LNCaP clone FGC (cell line): ENCODE data around the gene RSAD2.
A peak's percentile ranks its signal among the peaks of the same experiment; 100 is the strongest.

Experiments used
- DNase-seq: peaks from one replicate; pipeline ENCODE4 v3.0.0-alpha.2; 2011; ENCODE audit warnings: low read depth
- H3K4me3 ChIP-seq: 2 replicates; pipeline ENCODE4 v1.5.1; 2011; ENCODE audit warnings: mild to moderate bottlenecking, low read depth, low read length, control low read depth
- CTCF ChIP-seq: IDR thresholded peaks from 2 replicates; pipeline ENCODE4 v1.5.1; 2012; ENCODE audit warnings: mild to moderate bottlenecking; ENCODE audit not compliant: control insufficient read depth, insufficient read depth; ENCODE audit errors: extremely low read depth

The RSAD2 gene

GRCh38 chr2:6917761-6918421 is 40.3 kb downstream of the RSAD2 start:
- peak overlapping the region; percentile 52 for H3K4me3 ChIP-seq
- no peak; the same call in 1 of the 2 replicates for TF ChIP-seq CTCF
- no peak for DNase-seq

DNA sequence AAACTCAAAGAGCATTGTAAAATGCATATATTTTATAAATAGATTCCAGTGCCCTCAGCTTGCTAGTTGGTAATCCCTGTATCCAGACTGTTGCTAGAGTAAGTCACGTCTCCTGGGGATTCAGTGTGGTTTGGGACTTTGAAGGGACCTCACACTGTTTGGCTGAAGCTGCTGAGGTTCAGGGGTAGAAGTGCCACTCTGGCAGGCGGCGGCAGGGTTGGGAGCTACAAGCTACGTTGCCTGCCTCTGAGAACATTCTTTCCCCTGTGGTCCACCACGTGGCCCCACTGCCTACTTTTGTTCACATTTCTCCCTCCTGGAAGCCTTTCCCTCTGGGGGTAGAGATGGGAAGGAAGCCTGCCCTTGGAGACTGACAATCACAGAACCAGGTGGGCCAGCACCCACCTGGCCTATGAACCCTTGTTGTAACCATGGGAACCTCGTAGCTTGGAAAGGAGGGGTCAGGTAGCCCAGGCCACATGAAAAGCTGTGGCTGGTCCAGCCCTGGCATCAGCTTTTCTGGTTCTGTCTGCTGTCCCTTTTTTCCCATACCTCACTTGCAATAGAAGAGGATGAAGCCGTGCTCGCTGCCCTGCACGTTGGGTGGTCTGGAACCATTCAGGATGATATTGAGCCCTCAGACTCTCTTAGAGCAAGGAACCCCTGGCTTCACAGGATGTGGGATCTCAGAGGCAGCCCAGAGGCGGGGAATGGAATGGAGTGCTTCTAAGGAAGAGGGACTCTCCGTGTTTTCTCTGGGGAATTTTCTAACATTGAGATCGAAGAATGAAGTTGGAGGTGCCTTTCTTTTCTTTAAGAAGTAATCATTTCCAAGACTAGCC is 42.5 kb downstream of the RSAD2 start:
- no peak for DNase-seq
- no peak for TF ChIP-seq CTCF
- no peak overlapping the region for H3K4me3 ChIP-seq

DNA sequence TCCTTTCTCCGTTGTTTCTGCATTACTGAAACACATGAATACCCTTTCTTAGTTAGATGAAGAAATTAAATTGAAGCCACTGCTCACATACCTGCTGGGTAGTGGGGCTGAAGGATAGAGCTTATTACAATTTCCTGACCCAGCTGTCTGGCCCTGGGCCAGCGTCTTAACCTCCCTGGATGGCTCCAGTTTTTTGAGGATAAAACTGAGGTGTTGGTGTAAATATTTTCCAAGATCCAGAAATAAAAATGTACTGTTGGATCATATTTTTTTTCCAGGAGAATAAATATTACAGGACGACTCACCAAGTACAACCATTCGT is 43.1 kb downstream of the RSAD2 start:
- DNase-seq: no peak
- no peak overlapping the region for H3K4me3 ChIP-seq
- no peak for TF ChIP-seq CTCF

DNA sequence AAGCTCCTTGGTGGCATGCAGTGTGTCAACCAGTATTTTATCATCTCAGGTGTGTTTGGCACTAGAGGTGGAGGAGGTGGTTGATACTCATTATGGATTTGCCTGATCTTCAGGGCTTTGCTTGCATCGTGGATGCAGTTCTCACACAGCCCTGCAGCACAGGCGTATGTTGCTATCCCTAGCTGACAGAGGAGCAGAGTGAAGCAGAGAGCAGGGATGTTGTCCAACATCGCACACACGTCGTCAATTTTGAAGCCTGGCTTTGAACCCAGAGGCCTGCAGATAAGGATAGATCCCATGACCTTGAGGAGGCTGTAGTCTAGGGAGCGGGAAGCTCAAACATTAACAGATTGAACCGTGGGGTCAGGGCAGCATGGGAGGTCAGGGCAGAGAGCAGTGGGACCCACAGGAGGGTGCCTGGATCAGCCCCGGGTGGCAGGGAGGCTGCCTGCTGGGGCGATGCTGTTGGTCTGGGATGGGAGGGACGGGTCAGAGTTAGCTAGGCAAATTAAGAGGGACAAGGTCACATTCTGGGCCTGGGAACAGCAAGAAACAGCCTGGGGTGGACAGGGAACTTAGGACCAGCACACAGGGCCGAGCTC is 43.8 kb downstream of the RSAD2 start:
- TF ChIP-seq CTCF: no peak
- no peak overlapping the region for H3K4me3 ChIP-seq
- DNase-seq: no peak

GRCh38 chr2:6922201-6922656 is 44.7 kb downstream of the RSAD2 start:
- peak; percentile 58 for TF ChIP-seq CTCF
- DNase-seq: peak; percentile 78
- no peak overlapping the region for H3K4me3 ChIP-seq

DNA sequence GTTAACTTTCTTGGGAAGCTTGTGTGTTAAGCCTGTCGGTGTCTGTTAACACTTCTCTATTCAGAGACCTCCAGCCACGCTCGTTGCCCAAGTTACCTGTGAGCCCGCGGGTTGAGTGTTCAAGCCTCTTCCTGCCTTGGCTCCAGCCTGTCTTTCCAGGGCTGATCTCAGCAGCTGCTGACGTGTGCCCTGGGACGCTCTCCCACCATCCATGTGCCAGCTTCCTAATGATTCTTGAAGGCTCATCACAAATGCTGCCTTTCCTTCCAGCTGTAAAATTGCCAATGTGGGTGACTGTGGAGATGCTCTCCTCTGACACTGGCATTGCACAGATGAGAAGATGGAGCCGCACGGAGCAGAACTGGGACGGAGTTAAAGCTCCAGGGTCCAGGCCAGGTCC is 45.7 kb downstream of the RSAD2 start:
- no peak for TF ChIP-seq CTCF
- H3K4me3 ChIP-seq: no peak overlapping the region
- DNase-seq: no peak
